Osteoblast (primary cell): ENCODE results near the gene C2CD3. TPM values are rescaled to one million over a fixed set of nuclear protein-coding genes. Genes with fewer than 3 reads are reported as not detected.

Experiments
- DNase-seq: peaks from one replicate; pipeline ENCODE4 v3.0.0; 2011; ENCODE audit warnings: low spot score, mixed read lengths; ENCODE audit not compliant: insufficient read length; ENCODE audit errors: missing footprints
- H2AFZ ChIP-seq: 2 replicates; pipeline ENCODE4 v1.6.0; 2011; ENCODE audit warnings: mild to moderate bottlenecking, low read length
- H3K27ac ChIP-seq: 2 replicates; pipeline ENCODE4 v1.5.1; 2011; ENCODE audit warnings: mild to moderate bottlenecking, low read depth, low read length, moderate library complexity
- H3K27me3 ChIP-seq: 2 replicates; pipeline ENCODE4 v1.6.0; 2012; ENCODE audit warnings: mild to moderate bottlenecking, control low read depth, inconsistent platforms, low read length, moderate library complexity; ENCODE audit not compliant: insufficient read depth
- H3K36me3 ChIP-seq: 2 replicates; pipeline ENCODE4 v1.5.1; 2011; ENCODE audit warnings: mild to moderate bottlenecking, low read length, control low read depth, moderate library complexity; ENCODE audit not compliant: insufficient read depth
- H3K4me1 ChIP-seq: 2 replicates; pipeline ENCODE4 v1.5.1; 2011; ENCODE audit warnings: mild to moderate bottlenecking, low read length, control low read depth, moderate library complexity; ENCODE audit not compliant: insufficient read depth
- H3K4me2 ChIP-seq: 2 replicates; pipeline ENCODE4 v1.6.0; 2011; ENCODE audit warnings: mild to moderate bottlenecking, low read length; ENCODE audit not compliant: insufficient read depth
- H3K4me3 ChIP-seq: fragments of 200-600 bp; sonication (generic); 3 replicates; pipeline ENCODE4 v1.5.1; 2012; ENCODE audit warnings: mild to moderate bottlenecking, low read length, inconsistent platforms; ENCODE audit not compliant: insufficient read depth
- H3K79me2 ChIP-seq: 2 replicates; pipeline ENCODE4 v1.6.0; 2012; ENCODE audit warnings: mild to moderate bottlenecking, low read length, control low read depth, inconsistent platforms; ENCODE audit not compliant: insufficient read depth
- H3K9me3 ChIP-seq: 2 replicates; pipeline ENCODE4 v1.5.1; 2011; ENCODE audit warnings: low read depth, low read length, control low read depth
- H4K20me1 ChIP-seq: 2 replicates; pipeline ENCODE4 v1.6.0; 2012; ENCODE audit warnings: mild to moderate bottlenecking, low read length, control low read depth; ENCODE audit not compliant: insufficient read depth
- CTCF ChIP-seq: IDR thresholded peaks from 2 replicates; pipeline ENCODE4 v1.5.1; 2011; ENCODE audit warnings: mild to moderate bottlenecking, low read depth, low read length, moderate library complexity; ENCODE audit errors: extremely low read depth
- total RNA-seq: library from RNA; depleted of rRNA; stranded (reverse); fragments of >200 nt; gene quantifications from 2 replicates; pipeline ENCODE4 v1.2.3, GENCODE V29; 2012

Gene C2CD3
- total RNA-seq, 1 donor, result 14.1 TPM

GRCh38 chr11:73977856-73978519, 192.8 kb downstream of the C2CD3 start:
- H3K79me2 ChIP-seq, result no peaks in the 10 kb centered on the region
- no peaks in the 10 kb centered on the region for H3K4me1 ChIP-seq
- no peak overlapping the region for H3K27ac ChIP-seq
- no peaks in the 10 kb centered on the region for H4K20me1 ChIP-seq
- no peak overlapping the region for H3K4me3 ChIP-seq
- H3K36me3 ChIP-seq, result no peaks in the 10 kb centered on the region
- DNase-seq, result no peak
- H2AFZ ChIP-seq, result no peak overlapping the region
- H3K4me2 ChIP-seq, result no peak overlapping the region
- no peak for TF ChIP-seq CTCF
- no peaks in the 10 kb centered on the region for H3K27me3 ChIP-seq
- H3K9me3 ChIP-seq, result no peaks in the 10 kb centered on the region

- H4K20me1 ChIP-seq, result no peaks in the 10 kb centered on the region
- TF ChIP-seq CTCF, result no peak
- no peak overlapping the region for H3K27ac ChIP-seq
- no peak overlapping the region for H2AFZ ChIP-seq
- H3K79me2 ChIP-seq, result no peaks in the 10 kb centered on the region
- no peak for DNase-seq
- H3K27me3 ChIP-seq, result no peaks in the 10 kb centered on the region
- no peaks in the 10 kb centered on the region for H3K36me3 ChIP-seq
- no peak overlapping the region for H3K4me2 ChIP-seq
- no peak overlapping the region for H3K4me3 ChIP-seq
- no peaks in the 10 kb centered on the region for H3K9me3 ChIP-seq
- H3K4me1 ChIP-seq, result no peaks in the 10 kb centered on the region
Measured at GRCh38 chr11:73976451-73977151, 194.2 kb downstream of the C2CD3 start.

GRCh38 chr11:73975479-73975757, 195.4 kb downstream of the C2CD3 start:
- no peak overlapping the region for H3K27ac ChIP-seq
- H3K36me3 ChIP-seq, result no peaks in the 10 kb centered on the region
- no peak overlapping the region for H2AFZ ChIP-seq
- H3K79me2 ChIP-seq, result no peaks in the 10 kb centered on the region
- no peaks in the 10 kb centered on the region for H3K27me3 ChIP-seq
- H3K9me3 ChIP-seq, result no peaks in the 10 kb centered on the region
- no peaks in the 10 kb centered on the region for H4K20me1 ChIP-seq
- no peaks in the 10 kb centered on the region for H3K4me1 ChIP-seq
- H3K4me3 ChIP-seq, result no peak overlapping the region
- H3K4me2 ChIP-seq, result no peak overlapping the region
- DNase-seq, result no peak
- TF ChIP-seq CTCF, result no peak

GRCh38 chr11:73974604-73975478, 196.0 kb downstream of the C2CD3 start:
- Histone ChIP-seq H3K9me3 (no peaks in the 10 kb centered on the region), H3K4me2 (no peak overlapping the region), H3K36me3 (no peaks in the 10 kb centered on the region), H3K4me3 (no peak overlapping the region), H3K4me1 (no peaks in the 10 kb centered on the region), H3K27ac (no peak overlapping the region), H2AFZ (no peak overlapping the region), H3K27me3 (no peaks in the 10 kb centered on the region), H3K79me2 (no peaks in the 10 kb centered on the region), H4K20me1 (no peaks in the 10 kb centered on the region)
- TF ChIP-seq CTCF, result no peak
- no peak for DNase-seq
